GM12891 (cell line): Measurements from ENCODE around the gene UCHL1.

Experiments used
- DNase-seq: peaks from one replicate; pipeline ENCODE4 v3.0.0; 2011; ENCODE audit warnings: low spot score; ENCODE audit not compliant: insufficient read length
- FAIRE-seq: peaks from 2 replicates; lab custom pipeline; 2011; peaks lifted over from hg19 to GRCh38; lab: Jason Lieb, UNC
- PAX5 ChIP-seq: IDR thresholded peaks from 2 replicates; pipeline ENCODE4 v1.6.1; 2011; ENCODE audit warnings: low read length, moderate library complexity, mild to moderate bottlenecking; ENCODE audit not compliant: insufficient read depth, severe bottlenecking
- POLR2A ChIP-seq: IDR thresholded peaks from 2 replicates; pipeline ENCODE4 v1.6.1; 2011; ENCODE audit warnings: low read depth, low read length, control low read depth
- POLR2AphosphoS5 ChIP-seq: IDR thresholded peaks from 2 replicates; pipeline ENCODE4 v1.6.1; 2011; ENCODE audit warnings: low read depth, low read length, control low read depth
- POU2F2 ChIP-seq: IDR thresholded peaks from 2 replicates; pipeline ENCODE4 v1.6.1; 2011; ENCODE audit warnings: low read depth, mild to moderate bottlenecking, control low read depth, low read length, moderate library complexity
- SPI1 ChIP-seq: IDR thresholded peaks from 2 replicates; pipeline ENCODE4 v1.6.1; 2011; ENCODE audit warnings: low read depth, low read length, control low read depth
- TAF1 ChIP-seq: IDR thresholded peaks from 2 replicates; pipeline ENCODE4 v1.6.1; 2011; ENCODE audit warnings: low read depth, low read length, control low read depth

UCHL1 gene

GRCh38 chr4:41232856-41233255 lies 23.9 kb upstream of the UCHL1 start:
- DNase-seq (no peak), FAIRE-seq (no peak)
- TF ChIP-seq POLR2AphosphoS5: no peak
- TF ChIP-seq TAF1: no peak
- no peak for TF ChIP-seq PAX5
- no peak for TF ChIP-seq POLR2A
- no peak for TF ChIP-seq POU2F2
- TF ChIP-seq SPI1: no peak

DNA sequence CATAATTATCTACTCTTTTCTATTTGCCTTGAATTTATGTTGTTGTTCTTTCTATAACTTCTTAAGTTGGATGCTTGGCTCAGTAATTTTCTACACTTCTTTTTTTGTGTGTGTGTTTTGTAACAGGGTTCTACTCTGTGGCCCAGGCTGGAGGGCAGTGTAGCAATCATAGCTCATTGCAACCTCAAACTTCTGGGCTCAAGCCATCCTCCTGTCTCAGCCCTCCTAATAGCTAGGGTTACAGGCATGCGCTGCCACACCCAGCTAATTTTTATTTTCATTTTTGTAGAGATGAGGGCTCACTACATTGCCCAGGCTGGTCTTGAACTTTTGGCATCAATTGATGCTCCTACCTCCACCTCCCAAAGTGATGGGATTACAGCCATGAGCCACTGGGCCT lies 20.7 kb upstream of the UCHL1 start:
- no peak for DNase-seq
- TF ChIP-seq PAX5 (no peak), POLR2AphosphoS5 (no peak), POLR2A (no peak), TAF1 (no peak), SPI1 (no peak), POU2F2 (no peak)
- FAIRE-seq: no peak

DNA sequence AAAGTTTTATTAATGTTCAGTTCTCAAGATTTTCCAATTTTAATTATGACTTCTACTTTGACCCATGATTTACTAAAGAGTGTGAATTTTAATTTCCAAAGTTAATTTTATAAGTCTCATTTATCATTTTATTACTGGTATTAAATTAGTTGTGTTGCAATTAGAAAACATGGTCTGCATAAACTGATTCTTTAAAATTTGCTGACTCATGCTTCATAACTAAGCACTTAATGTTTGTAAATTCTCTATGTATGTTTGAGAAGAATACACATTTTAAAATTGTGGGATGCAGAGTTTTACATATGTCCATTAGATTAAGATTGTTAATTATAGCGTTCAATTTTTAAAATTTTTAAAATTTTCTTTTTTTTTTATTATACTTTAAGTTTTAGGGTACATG lies 20.2 kb upstream of the UCHL1 start:
- no peak for FAIRE-seq
- TF ChIP-seq PAX5 (no peak), POLR2A (no peak), TAF1 (no peak)
- no peak for DNase-seq

- TF ChIP-seq POU2F2 (no peak), POLR2AphosphoS5 (no peak), POLR2A (no peak), PAX5 (no peak)
- no peak for FAIRE-seq
- no peak for DNase-seq
Observed at GRCh38 chr4:41241919-41242318, 14.8 kb upstream of the UCHL1 start.

DNA sequence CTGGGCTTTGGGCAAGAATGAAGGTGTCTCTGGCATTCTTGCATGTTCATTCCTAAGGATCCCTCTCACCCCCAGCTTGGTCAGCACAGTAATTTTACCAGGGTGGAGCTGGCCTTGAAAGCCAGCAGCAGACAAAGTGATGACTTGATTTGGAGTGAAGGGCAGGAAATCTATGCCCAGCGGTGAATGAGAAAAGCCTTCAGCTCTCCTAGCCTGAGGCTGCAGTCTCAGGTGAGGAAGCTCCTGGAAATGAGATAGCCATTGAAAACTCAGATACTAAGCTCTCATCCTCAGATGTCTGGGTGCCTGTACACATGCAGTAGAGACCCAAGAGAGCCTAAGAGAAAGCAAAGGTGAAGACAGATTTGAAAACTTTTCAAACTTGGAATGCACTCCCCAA lies 10.7 kb upstream of the UCHL1 start:
- DNase-seq (no peak), FAIRE-seq (no peak)
- TF ChIP-seq PAX5 (no peak), POU2F2 (no peak), TAF1 (no peak), POLR2AphosphoS5 (no peak), SPI1 (no peak), POLR2A (no peak)

- DNase-seq (no peak), FAIRE-seq (no peak)
Observed at GRCh38 chr4:41256131-41256739, 493 bp upstream of the UCHL1 start.

GRCh38 chr4:41257257-41257901 lies 651 bp downstream of the UCHL1 start:
- peak; percentile 40 for FAIRE-seq
- DNase-seq: peak; percentile 44
- TF ChIP-seq TAF1 (no peak), PAX5 (no peak), POLR2AphosphoS5 (no peak), SPI1 (no peak), POLR2A (no peak), POU2F2 (no peak)

More at GRCh38 chr4:41256131-41256739, 493 bp upstream of the UCHL1 start:
- TF ChIP-seq POLR2AphosphoS5 (no peak), PAX5 (no peak), SPI1 (no peak), POLR2A (no peak), TAF1 (no peak)

DNA sequence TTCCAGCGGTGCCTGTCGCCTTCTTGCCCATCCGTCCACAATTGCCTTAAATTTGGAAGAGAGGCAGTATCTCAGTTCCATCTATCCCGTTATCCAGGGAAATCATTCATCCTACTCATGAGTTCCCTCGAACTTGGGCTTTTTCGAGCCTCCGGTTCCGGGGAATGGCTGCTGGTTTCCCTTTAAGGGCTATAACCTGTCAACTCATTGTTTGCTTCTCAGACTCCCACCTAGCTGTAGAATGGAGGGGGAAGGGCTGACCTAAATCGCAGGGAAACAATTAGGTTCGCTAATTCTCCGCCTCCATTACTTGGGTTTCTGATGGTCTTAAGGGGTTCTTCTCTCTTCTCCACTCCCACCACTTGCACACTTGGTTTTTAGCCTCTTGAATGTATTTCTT lies 1.2 kb downstream of the UCHL1 start:
- no peak for FAIRE-seq
- TF ChIP-seq POLR2AphosphoS5 (no peak), PAX5 (no peak), POLR2A (no peak), TAF1 (no peak), POU2F2 (no peak), SPI1 (no peak)
- no peak for DNase-seq

- FAIRE-seq (no peak), DNase-seq (no peak)
- TF ChIP-seq SPI1 (no peak), PAX5 (no peak), POLR2A (no peak), TAF1 (no peak)
Observed at GRCh38 chr4:41258783-41259182, 2.1 kb downstream of the UCHL1 start.

GRCh38 chr4:41260116-41260733 lies 3.5 kb downstream of the UCHL1 start:
- TF ChIP-seq PAX5: no peak
- no peak for TF ChIP-seq POLR2A
- no peak for TF ChIP-seq TAF1
- no peak for TF ChIP-seq POU2F2
- no peak for TF ChIP-seq POLR2AphosphoS5
- TF ChIP-seq SPI1: no peak
- FAIRE-seq (no peak), DNase-seq (no peak)
